ENCODE results near the gene DNAJB11.
"Not testable (repeated sequence)": the region's sequence is repeated elsewhere in the genome, so short reads cannot be mapped to it uniquely, and the experiment has no call there.

Gene DNAJB11

GRCh38 chr3:186552408-186553031, 18.0 kb upstream of the DNAJB11 start:
- no peak for DNase-seq

- DNase-seq, result no peak
Measured at GRCh38 chr3:186564586-186564985, 5.9 kb upstream of the DNAJB11 start.

- DNase-seq, result no peak
Measured at GRCh38 chr3:186566772-186567071, 3.8 kb upstream of the DNAJB11 start.

DNA sequence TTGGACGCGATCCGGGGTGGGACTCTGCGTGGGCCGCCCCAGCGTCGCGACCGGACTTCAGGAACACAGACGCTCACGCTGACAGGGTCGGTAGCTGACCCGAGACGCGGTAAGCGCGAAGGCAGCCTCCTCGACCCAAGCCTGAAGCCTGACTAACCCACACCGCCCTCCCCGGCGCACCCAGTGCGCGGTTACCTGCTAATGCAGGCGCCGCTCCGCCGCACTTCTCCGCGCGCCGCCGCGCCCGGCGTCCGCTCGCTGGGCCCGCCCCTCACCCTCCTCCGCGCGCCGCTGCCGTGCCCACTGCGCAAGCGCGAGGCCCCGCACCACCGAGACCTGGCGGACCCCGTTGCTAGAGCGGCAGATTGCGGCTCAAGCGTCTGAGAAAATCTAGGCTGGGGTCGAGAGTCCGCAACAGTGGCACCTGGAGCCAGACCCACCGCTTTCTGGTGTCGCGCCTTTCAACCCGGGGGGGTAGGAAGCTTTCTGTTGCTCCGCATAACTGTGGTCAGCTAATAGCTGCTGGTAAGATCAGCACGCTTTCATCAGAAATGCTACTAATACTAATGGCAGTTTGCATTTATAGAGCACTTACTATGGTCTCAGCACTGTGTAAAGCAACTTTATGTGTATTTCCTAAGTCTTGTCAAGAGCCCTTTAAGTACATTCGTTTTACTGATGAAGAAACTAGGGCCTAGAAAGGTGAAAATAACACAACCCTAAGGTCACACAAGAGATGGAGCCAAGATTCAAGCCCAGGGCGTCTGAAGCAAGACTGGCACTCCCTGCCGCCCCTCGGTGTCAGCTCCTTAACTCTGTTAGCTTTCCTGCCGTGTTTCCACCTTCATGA, 3.2 kb upstream of the DNAJB11 start, which contains the start of gene TBCCD1:
TSS of gene TBCCD1 (minus strand) at position 268 of the 850 bp plus-strand sequence. CDS start 3,010 bp downstream, outside the sequence.
- DNase-seq, result peak; percentile 97

GRCh38 chr3:186569361-186569760, 1.2 kb upstream of the DNAJB11 start:
- DNase-seq, result not testable (repeated sequence)

DNA sequence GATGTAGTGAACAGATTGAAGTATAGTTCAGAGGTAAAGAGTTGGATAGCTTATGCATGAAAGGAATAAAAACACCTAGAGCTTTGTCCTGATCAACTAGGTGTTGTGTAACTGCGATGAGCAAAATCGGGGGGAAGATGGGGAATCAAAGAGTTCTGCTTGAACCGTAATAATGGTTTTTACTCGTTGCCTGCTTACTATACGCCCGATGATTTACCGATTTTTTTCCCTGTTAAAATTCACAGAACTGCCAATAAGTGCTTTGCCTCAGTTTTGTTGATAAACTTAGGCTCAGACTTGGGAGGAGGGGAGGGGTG, 783 bp upstream of the DNAJB11 start:
- no peak for DNase-seq

DNA sequence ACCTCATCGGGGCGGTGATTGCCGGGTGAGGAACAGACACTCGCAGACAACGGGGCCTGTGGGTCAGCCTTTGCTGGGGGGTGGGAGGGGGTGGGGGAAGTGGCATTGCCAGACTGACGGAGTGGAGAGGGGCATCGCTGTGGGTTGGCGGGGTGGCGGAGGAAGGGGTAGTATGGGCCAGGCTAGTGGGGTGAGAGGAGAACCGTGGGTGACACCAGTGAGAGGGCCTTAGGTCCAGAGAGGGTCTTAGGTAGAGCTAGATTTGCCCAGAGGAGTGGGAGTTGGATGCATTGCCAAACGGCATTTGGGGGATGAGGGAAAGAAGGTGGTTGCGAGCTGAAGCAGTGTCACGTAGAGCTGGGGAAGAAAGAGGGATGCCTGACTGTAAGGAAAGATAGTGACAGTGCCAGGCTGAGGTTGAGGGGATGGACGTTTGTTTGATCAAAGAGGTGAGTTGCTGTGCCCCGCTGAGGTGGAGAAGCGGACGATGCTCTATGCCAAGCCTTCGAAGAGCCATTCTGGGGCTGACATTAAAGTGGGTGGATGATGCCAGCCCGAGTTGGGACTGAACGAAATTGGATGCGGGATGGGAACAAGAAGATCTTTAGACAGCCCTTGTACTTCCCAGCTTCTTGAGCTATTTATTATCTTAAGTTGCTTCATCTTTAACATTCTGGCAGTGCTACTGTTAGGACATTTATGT, 572 bp downstream of the DNAJB11 start:
- DNase-seq, result no peak

DNA sequence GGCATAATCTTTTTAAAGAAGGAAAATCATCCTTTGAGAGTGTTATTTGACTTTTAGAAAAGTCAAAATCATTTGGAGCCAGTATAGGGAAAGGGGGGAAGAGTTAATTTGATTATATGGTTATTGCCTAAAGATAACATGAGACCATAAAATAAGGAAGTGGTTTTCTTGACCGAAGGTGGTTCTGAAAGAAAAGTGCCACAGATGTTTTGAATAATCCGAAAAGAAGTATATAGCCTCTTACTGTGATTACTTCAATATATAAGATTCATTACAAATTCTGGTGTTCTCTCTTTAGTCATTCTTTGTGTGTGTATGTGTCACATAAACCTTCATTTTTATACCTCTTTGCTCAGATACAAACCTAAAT, 1.1 kb downstream of the DNAJB11 start:
- DNase-seq, result no peak

GRCh38 chr3:186577521-186577920, 7.0 kb downstream of the DNAJB11 start:
- no peak for DNase-seq

GRCh38 chr3:186580785-186581184, 10.3 kb downstream of the DNAJB11 start:
- DNase-seq, result no peak

GRCh38 chr3:186582541-186582940, 12.0 kb downstream of the DNAJB11 start:
- no peak for DNase-seq

DNA sequence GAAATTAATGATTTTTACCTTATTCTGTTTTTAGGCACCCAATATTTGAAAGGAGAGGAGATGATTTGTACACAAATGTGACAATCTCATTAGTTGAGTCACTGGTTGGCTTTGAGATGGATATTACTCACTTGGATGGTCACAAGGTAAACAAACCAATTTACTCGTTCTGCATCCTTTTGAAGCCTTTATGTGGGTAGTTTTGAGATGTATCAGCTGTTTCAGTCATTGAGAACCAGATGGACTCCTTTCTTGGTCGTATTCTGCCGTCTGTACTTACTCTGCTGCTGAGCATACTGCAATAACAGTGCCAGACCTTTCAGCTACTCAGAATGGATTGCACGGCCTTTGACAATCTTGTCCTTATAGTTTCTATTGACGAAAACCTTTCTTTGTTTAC, 13.3 kb downstream of the DNAJB11 start:
- DNase-seq, result no peak

DNA sequence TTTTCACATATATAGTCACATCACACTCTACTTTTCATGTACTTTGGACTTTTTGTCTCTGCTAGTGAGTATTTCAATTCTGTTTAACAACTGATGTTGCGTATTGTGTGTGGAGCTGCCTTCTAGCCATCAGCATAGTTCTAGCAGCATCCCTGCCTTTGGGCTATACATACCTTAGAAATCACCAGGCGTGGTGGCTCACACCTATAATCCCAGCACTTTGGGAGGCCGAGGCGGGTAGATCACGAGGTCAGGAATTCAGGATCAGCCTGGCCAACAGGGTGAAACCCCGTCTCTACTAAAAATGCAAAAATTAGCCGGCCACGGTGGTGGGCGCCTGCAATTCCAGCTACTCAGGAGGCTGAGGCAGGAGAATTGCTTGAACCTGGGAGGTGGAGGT, 15.7 kb downstream of the DNAJB11 start:
- DNase-seq, result not testable (repeated sequence)

GRCh38 chr3:186587183-186587582, 16.7 kb downstream of the DNAJB11 start:
- DNase-seq, result no peak

DNA sequence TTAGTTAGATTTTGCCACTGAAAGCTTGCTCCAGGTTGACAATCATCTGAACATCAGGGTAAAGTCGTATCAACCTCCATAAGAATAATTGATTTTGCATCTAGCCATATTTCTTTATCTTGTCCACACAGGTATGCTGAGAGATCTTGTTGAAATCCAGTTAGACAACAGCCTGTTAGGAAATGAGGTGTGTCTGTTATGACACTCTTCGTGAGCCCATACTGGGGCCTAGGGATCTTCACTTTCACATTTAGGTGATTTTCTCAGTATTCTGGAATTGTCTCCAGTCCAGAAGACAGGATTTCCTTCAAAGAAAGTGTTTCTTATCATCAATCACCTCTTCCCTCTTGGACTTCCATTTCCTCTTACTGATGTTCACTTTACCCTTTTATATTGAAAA, 18.1 kb downstream of the DNAJB11 start:
- DNase-seq, result no peak

- no peak for DNase-seq
Measured at GRCh38 chr3:186589121-186589520, 18.6 kb downstream of the DNAJB11 start.

DNA sequence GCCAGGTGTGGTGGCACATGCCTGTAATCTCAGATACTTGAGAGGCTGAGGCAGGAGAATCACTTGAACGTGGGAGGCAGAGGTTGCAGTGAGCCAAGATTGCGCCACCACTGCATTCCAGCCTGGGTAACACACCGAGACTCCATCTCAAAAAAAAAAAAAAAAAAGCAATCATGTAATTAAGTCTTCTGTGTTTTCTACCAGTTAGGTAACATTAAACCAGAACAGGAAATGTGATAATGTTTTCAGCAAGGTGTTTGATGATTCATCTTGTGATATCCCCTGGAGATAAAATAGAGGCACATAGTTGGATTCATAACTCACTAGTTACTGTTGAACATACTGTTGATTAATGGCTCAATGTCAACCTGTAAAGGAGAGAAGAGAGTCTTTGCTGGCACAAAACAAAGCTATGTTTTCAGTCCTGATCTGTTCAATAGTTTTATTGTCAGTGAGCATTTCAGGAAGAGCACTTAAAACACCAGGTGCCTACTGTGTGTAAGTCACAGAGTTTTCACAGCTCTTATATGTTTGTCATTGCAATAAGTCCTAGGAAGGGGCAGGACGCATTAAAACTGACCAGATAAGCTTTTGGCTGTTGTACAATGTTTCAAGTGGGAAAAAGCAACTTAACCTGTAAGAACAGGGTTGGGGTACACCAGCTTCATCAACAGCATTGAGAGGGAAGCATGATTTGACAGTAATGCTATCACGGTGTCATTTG, 19.5 kb downstream of the DNAJB11 start:
- DNase-seq, result peak; percentile 22

- no peak for DNase-seq
Measured at GRCh38 chr3:186590580-186591295, 20.2 kb downstream of the DNAJB11 start.

DNA sequence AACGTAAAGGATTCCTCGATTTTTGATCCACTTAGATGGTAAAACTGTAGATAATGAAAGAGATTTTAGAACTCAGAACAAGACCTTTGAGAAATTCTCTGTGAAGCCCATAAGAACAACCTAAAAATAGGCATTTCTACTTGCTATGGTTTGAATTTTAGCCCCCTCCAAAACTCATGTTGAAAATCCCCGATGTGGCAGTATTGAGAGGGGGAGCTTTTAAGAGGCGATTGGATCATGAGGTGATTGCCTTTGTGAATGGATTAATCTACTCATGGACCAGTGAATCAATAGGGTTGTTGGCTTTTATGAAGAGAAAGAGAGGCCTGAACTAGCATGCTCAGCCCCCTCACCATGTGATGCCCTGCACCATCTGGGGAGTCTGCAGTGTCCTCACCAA, 22.2 kb downstream of the DNAJB11 start:
- no peak for DNase-seq

DNA sequence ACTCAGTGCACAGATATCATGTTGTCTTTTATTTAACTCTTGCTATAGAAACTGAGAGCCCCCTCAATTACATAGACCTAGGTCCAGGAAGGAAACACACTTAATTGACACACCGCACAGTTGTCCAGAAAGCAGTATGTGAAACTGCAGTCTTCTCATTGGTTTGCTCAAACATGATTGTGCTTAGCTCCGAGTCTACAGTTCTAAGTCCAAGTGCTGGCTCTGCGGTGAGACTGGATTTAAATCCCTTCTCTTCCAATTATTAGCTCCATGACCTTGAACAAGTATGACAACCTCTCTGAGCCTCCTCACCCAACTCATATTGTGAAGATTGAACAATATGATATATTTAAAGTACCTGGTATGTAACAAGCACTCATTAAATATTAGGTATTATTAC, 23.3 kb downstream of the DNAJB11 start:
- DNase-seq, result no peak

GRCh38 chr3:186594591-186595113, 24.1 kb downstream of the DNAJB11 start:
- no peak for DNase-seq

GRCh38 chr3:186596568-186597287, 26.2 kb downstream of the DNAJB11 start:
- DNase-seq, result no peak
